ENCODE results near the gene ITFG1. TPM values are rescaled to one million over a fixed set of nuclear protein-coding genes. Genes with fewer than 3 reads are reported as not detected.

The ITFG1 gene
- total RNA-seq, 1 experiment from 2014 or later, result 20.0 TPM

GRCh38 chr16:47180073-47180472, 280.8 kb downstream of the ITFG1 start:
- no peaks in the 10 kb centered on the region for H3K9me3 ChIP-seq (ENCODE audit: low read length)
- no peaks in the 10 kb centered on the region for H3K27me3 ChIP-seq (ENCODE audit: low read length)
- no peak overlapping the region for H3K4me3 ChIP-seq (ENCODE audit: low read length)
- ChIA-PET POLR2A (ENCODE audit: unreplicated experiment) (no interaction called here), CTCF (no interaction called here)
- no peaks in the 10 kb centered on the region for H3K9me2 ChIP-seq (replicated peaks; ENCODE audit: low read length)
- H3K4me2 ChIP-seq (ENCODE audit: low read length), result no peak overlapping the region
- no peaks in the 10 kb centered on the region for H4K20me1 ChIP-seq (ENCODE audit: low read length)
- no peaks in the 10 kb centered on the region for H3K79me2 ChIP-seq (ENCODE audit: low read length)
- intact Hi-C loops (cut with micrococcal nuclease), result no loop called here
- no TSS peak for BruUV-seq (replicated peaks)
- DNase-seq (no peak), ATAC-seq (no peak)
- no peak overlapping the region for H3K27ac ChIP-seq (ENCODE audit: low read length)
- TF ChIP-seq EZH2 (IDR thresholded peaks at IDR 0.05; ENCODE audit: low read length, unreplicated experiment), result no peak
- no peak for TF ChIP-seq EZH2phosphoT487 (IDR thresholded peaks at IDR 0.05; ENCODE audit: borderline replicate concordance, low read length)
- no peaks in the 10 kb centered on the region for H3F3A ChIP-seq (ENCODE audit: low read length, unreplicated experiment)
- no peak overlapping the region for H2AFZ ChIP-seq (ENCODE audit: low read length)
- H3K36me3 ChIP-seq (ENCODE audit: low read depth, low read length), result no peaks in the 10 kb centered on the region
- H3K9ac ChIP-seq (ENCODE audit: low read length), result no peak overlapping the region
- no peaks in the 10 kb centered on the region for H3K4me1 ChIP-seq (ENCODE audit: insufficient read depth, low read length)

DNA sequence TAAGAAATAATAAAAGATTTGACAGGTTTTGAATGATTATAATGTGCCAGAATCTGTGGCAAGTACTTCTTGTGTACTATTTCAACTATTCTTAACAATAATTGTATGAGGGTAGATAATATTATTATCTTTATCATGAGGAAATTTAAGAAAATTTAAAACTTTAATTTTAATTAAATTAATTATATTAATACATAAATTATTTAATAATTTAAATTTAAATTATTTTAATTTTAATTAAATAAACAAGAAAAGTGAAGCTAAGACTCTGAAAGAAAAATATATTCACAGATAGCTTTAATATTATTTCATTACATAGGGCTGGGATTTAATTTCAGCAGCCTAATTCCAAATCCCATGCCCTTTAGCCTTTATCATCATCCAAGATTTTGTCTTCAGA, 285.7 kb downstream of the ITFG1 start:
- DNase-seq, result no peak
- ATAC-seq, result no peak
- no peak overlapping the region for H2AFZ ChIP-seq (ENCODE audit: low read length)

GRCh38 chr16:47162670-47163420, 298.0 kb downstream of the ITFG1 start:
- Histone ChIP-seq H3K9ac (ENCODE audit: low read length) (no peak overlapping the region), H3K36me3 (ENCODE audit: low read depth, low read length) (no peaks in the 10 kb centered on the region), H3K4me3 (ENCODE audit: low read length) (no peak overlapping the region), H3F3A (ENCODE audit: low read length, unreplicated experiment) (no peaks in the 10 kb centered on the region), H2AFZ (ENCODE audit: low read length) (no peak overlapping the region), H4K20me1 (ENCODE audit: low read length) (no peaks in the 10 kb centered on the region), H3K9me2 (replicated peaks; ENCODE audit: low read length) (no peaks in the 10 kb centered on the region), H3K27ac (ENCODE audit: low read length) (no peak overlapping the region), H3K79me2 (ENCODE audit: low read length) (no peaks in the 10 kb centered on the region), H3K4me1 (ENCODE audit: insufficient read depth, low read length) (no peaks in the 10 kb centered on the region), H3K4me2 (ENCODE audit: low read length) (no peak overlapping the region), H3K9me3 (ENCODE audit: low read length) (no peaks in the 10 kb centered on the region), H3K27me3 (ENCODE audit: low read length) (no peaks in the 10 kb centered on the region)
- CTCF ChIA-PET, result interaction anchor here (0.6 kb wide), 1 partner anchor 19 kb away, joined by 4 read pairs; the partner anchor contains the start of gene NETO2
- no TSS peak for BruUV-seq (replicated peaks)
- intact Hi-C loops (cut with micrococcal nuclease), result no loop called here
- POLR2A ChIA-PET (ENCODE audit: unreplicated experiment), result no interaction called here
- ATAC-seq (no peak), DNase-seq (no peak)
- TF ChIP-seq, protein P1, sequence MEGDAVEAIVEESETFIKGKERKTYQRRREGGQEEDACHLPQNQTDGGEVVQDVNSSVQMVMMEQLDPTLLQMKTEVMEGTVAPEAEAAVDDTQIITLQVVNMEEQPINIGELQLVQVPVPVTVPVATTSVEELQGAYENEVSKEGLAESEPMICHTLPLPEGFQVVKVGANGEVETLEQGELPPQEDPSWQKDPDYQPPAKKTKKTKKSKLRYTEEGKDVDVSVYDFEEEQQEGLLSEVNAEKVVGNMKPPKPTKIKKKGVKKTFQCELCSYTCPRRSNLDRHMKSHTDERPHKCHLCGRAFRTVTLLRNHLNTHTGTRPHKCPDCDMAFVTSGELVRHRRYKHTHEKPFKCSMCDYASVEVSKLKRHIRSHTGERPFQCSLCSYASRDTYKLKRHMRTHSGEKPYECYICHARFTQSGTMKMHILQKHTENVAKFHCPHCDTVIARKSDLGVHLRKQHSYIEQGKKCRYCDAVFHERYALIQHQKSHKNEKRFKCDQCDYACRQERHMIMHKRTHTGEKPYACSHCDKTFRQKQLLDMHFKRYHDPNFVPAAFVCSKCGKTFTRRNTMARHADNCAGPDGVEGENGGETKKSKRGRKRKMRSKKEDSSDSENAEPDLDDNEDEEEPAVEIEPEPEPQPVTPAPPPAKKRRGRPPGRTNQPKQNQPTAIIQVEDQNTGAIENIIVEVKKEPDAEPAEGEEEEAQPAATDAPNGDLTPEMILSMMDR (conservative IDR thresholded peaks at IDR 0.05; ENCODE audit: low read depth, low read length), result no peak
- TF ChIP-seq EZH2phosphoT487 (IDR thresholded peaks at IDR 0.05; ENCODE audit: borderline replicate concordance, low read length) (no peak), EZH2 (IDR thresholded peaks at IDR 0.05; ENCODE audit: low read length, unreplicated experiment) (no peak)

More for the DNA sequence above, 285.7 kb downstream of the ITFG1 start:
- H3K27me3 ChIP-seq (ENCODE audit: low read length), result no peaks in the 10 kb centered on the region
- no peak overlapping the region for H3K4me3 ChIP-seq (ENCODE audit: low read length)
- no peak overlapping the region for H3K9ac ChIP-seq (ENCODE audit: low read length)
- no peaks in the 10 kb centered on the region for H3K36me3 ChIP-seq (ENCODE audit: low read depth, low read length)
- CTCF ChIA-PET, result no interaction called here
- BruUV-seq (replicated peaks), result no TSS peak
- POLR2A ChIA-PET (ENCODE audit: unreplicated experiment), result no interaction called here
- intact Hi-C loops (cut with micrococcal nuclease), result no loop called here
- no peaks in the 10 kb centered on the region for H4K20me1 ChIP-seq (ENCODE audit: low read length)
- no peaks in the 10 kb centered on the region for H3F3A ChIP-seq (ENCODE audit: low read length, unreplicated experiment)
- no peak overlapping the region for H3K4me2 ChIP-seq (ENCODE audit: low read length)
- no peaks in the 10 kb centered on the region for H3K9me3 ChIP-seq (ENCODE audit: low read length)
- no peaks in the 10 kb centered on the region for H3K9me2 ChIP-seq (replicated peaks; ENCODE audit: low read length)
- no peak overlapping the region for H3K27ac ChIP-seq (ENCODE audit: low read length)
- no peaks in the 10 kb centered on the region for H3K79me2 ChIP-seq (ENCODE audit: low read length)
- no peaks in the 10 kb centered on the region for H3K4me1 ChIP-seq (ENCODE audit: insufficient read depth, low read length)
- no peak for TF ChIP-seq EZH2 (IDR thresholded peaks at IDR 0.05; ENCODE audit: low read length, unreplicated experiment)
- no peak for TF ChIP-seq EZH2phosphoT487 (IDR thresholded peaks at IDR 0.05; ENCODE audit: borderline replicate concordance, low read length)
- TF ChIP-seq, protein P1 (conservative IDR thresholded peaks at IDR 0.05; ENCODE audit: low read depth, low read length), result no peak

Data from PC-3 (cell line).